Caco-2 (cell line): ENCODE results near the gene NUDCD3. TPM values are rescaled to one million over a fixed set of nuclear protein-coding genes. Genes with fewer than 3 reads are reported as not detected.

ENCODE experiments used
- BruUV-seq: library from RNA; stranded (reverse); fragments of 400-500 nt; replicated peaks from 2 replicates; lab custom pipeline; 2021; lab: Mats Ljungman, UMichigan
- CTCF ChIA-PET: fragments of 300-600 bp; sonication (Branson Sonifier 250); formaldehyde crosslinking; loops from one replicate; lab custom pipeline; 2022; ENCODE audit warnings: antibody characterized with exemption; lab: Charles Lee
- POLR2A ChIA-PET: fragments of 300-600 bp; sonication (Branson Sonifier 250); formaldehyde crosslinking; loops from one replicate; lab custom pipeline; 2022; ENCODE audit warnings: antibody characterized with exemption; lab: Charles Lee
- DNase-seq, 2 experiments: peaks; one replicate each; pipeline versions ENCODE4 v3.0.0 to v3.0.0-alpha.2; 2020 to 2022
- H3K27me3 ChIP-seq: replicated peaks from 2 replicates; pipeline ENCODE4 v1.6.0; 2011; ENCODE audit warnings: low read length; ENCODE audit not compliant: control insufficient read depth, insufficient read depth
- H3K36me3 ChIP-seq: 2 replicates; pipeline ENCODE4 v1.5.1; 2011; ENCODE audit warnings: low read length; ENCODE audit not compliant: control insufficient read depth, insufficient read depth
- H3K4me1 ChIP-seq: fragments of 250-450 bp; sonication (Bioruptor Pico); 2 replicates; pipeline ENCODE4 v1.5.1; 2020; ENCODE audit warnings: mild to moderate bottlenecking
- H3K4me3 ChIP-seq: 2 replicates; pipeline ENCODE4 v1.5.1; 2011; ENCODE audit warnings: low read depth, mild to moderate bottlenecking, control low read depth, low read length
- H3K9me3 ChIP-seq: fragments of 250-450 bp; sonication (Bioruptor Pico); 2 replicates; pipeline ENCODE4 v1.5.1; 2020; ENCODE audit warnings: mild to moderate bottlenecking, moderate library complexity
- H3K27ac Mint-ChIP-seq: one replicate; pipeline ENCODE4 v1.8.0; 2022; ENCODE audit warnings: mixed read lengths; ENCODE audit not compliant: unreplicated experiment
- H3K27me3 Mint-ChIP-seq: one replicate; pipeline ENCODE4 v1.8.0; 2022; ENCODE audit warnings: mixed read lengths; ENCODE audit not compliant: insufficient read depth, unreplicated experiment
- H3K36me3 Mint-ChIP-seq: one replicate; pipeline ENCODE4 v1.8.0; 2022; ENCODE audit warnings: mild to moderate bottlenecking, mixed read lengths; ENCODE audit not compliant: insufficient read depth, unreplicated experiment
- H3K4me1 Mint-ChIP-seq: one replicate; pipeline ENCODE4 v1.8.0; 2022; ENCODE audit warnings: low read depth, mixed read lengths; ENCODE audit not compliant: unreplicated experiment
- H3K4me3 Mint-ChIP-seq: one replicate; pipeline ENCODE4 v1.8.0; 2022; ENCODE audit warnings: mild to moderate bottlenecking, moderate library complexity, mixed read lengths; ENCODE audit not compliant: unreplicated experiment
- H3K9me3 Mint-ChIP-seq: one replicate; pipeline ENCODE4 v1.8.0; 2022; ENCODE audit warnings: mixed read lengths; ENCODE audit not compliant: unreplicated experiment
- CTCF ChIP-seq, 2 experiments: fragments of 200-600 bp in 1 of 2; IDR thresholded peaks; 1 replicate in 1 of 2; 2 replicates in 1 of 2; pipeline versions ENCODE4 v1.5.1 to v1.8.0; 2011 to 2022; ENCODE audit warnings: antibody characterized with exemption in 1 of 2, control low read depth in 1 of 2, inconsistent platforms in 1 of 2, low read depth in 1 of 2, low read length in 1 of 2, mild to moderate bottlenecking in 1 of 2, moderate library complexity in 1 of 2; ENCODE audit not compliant: insufficient read depth in 1 of 2, severe bottlenecking in 1 of 2, unreplicated experiment in 1 of 2
- intact Hi-C: fragments of 100-400 bp; cut with micrococcal nuclease; formaldehyde crosslinking; loops from one replicate; pipeline ENCODE4 v1.10.0; 2022; ENCODE audit not compliant: unreplicated experiment
- total RNA-seq: library from RNA; stranded (reverse); gene quantifications from 2 replicates; pipeline ENCODE4 v1.2.3, GENCODE V29; 2022

Gene NUDCD3
- total RNA-seq, 1 experiment from 2014 or later = 116 TPM

GRCh38 chr7:44467217-44467548 lies 23.3 kb downstream of the NUDCD3 start:
- H3K36me3 ChIP-seq = no peaks in the 10 kb centered on the region
- TF ChIP-seq CTCF (IDR thresholded peaks at IDR 0.05; ENCODE audit: insufficient read depth in 1 of 2, low read depth in 1 of 2, low read length in 1 of 2, severe bottlenecking in 1 of 2, unreplicated experiment in 1 of 2) = no peak
- no TSS peak for BruUV-seq
- Mint-ChIP-seq H3K4me1 (peaks cover 8% of the 10 kb centered on the region), H3K36me3 (peaks cover 46% of the 10 kb centered on the region), H3K4me3 (no peak overlapping the region), H3K27ac (no peak overlapping the region), H3K27me3 (no peaks in the 10 kb centered on the region), H3K9me3 (no peaks in the 10 kb centered on the region)
- H3K9me3 ChIP-seq = no peaks in the 10 kb centered on the region
- H3K4me3 ChIP-seq = no peak overlapping the region
- intact Hi-C loops = no loop called here
- ChIA-PET CTCF (no interaction called here), POLR2A (no interaction called here)
- no peaks in the 10 kb centered on the region for H3K27me3 ChIP-seq
- no peak for DNase-seq
- H3K4me1 ChIP-seq = no peaks in the 10 kb centered on the region

GRCh38 chr7:44466300-44467216 lies 23.9 kb downstream of the NUDCD3 start:
- no peaks in the 10 kb centered on the region for H3K9me3 Mint-ChIP-seq
- no peak for DNase-seq
- H3K36me3 Mint-ChIP-seq = peaks cover 44% of the 10 kb centered on the region
- POLR2A ChIA-PET = no interaction called here
- H3K4me1 Mint-ChIP-seq = peaks cover 8% of the 10 kb centered on the region
- H3K4me3 Mint-ChIP-seq = no peak overlapping the region
- H3K27me3 Mint-ChIP-seq = no peaks in the 10 kb centered on the region
- CTCF ChIA-PET = no interaction called here
- no peaks in the 10 kb centered on the region for H3K27me3 ChIP-seq
- no TSS peak for BruUV-seq
- TF ChIP-seq CTCF (IDR thresholded peaks at IDR 0.05; ENCODE audit: insufficient read depth in 1 of 2, low read depth in 1 of 2, low read length in 1 of 2, severe bottlenecking in 1 of 2, unreplicated experiment in 1 of 2) = no peak
- intact Hi-C loops = no loop called here
- H3K4me3 ChIP-seq = no peak overlapping the region
- H3K36me3 ChIP-seq = no peaks in the 10 kb centered on the region
- no peaks in the 10 kb centered on the region for H3K4me1 ChIP-seq
- H3K27ac Mint-ChIP-seq = no peak overlapping the region
- no peaks in the 10 kb centered on the region for H3K9me3 ChIP-seq

DNA sequence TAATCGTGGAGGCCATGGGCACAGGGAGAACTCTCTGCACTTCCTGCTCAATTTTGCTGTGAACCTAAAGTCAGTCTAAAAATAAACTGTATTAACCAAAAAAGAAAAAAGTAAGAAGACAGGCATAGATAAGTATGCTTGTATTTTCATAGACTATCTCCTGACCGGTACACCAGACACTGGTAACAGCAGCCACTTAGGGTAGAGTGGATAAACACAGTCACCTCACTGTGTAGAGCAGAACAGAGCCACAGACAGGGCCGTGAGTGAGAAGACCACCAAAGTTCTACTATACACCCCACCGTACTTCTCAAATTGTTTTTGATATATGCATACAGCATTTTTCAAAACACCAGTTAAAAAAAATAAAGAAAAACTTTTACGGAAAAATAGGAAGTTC lies 25.0 kb downstream of the NUDCD3 start:
- ChIA-PET CTCF (no interaction called here), POLR2A (no interaction called here)
- Mint-ChIP-seq H3K4me3 (no peak overlapping the region), H3K4me1 (peaks cover 8% of the 10 kb centered on the region), H3K36me3 (peaks cover 43% of the 10 kb centered on the region), H3K27me3 (no peaks in the 10 kb centered on the region), H3K27ac (no peak overlapping the region), H3K9me3 (no peaks in the 10 kb centered on the region)
- Histone ChIP-seq H3K4me1 (no peaks in the 10 kb centered on the region), H3K4me3 (no peak overlapping the region), H3K36me3 (no peaks in the 10 kb centered on the region), H3K27me3 (no peaks in the 10 kb centered on the region), H3K9me3 (no peaks in the 10 kb centered on the region)
- no peak for TF ChIP-seq CTCF (IDR thresholded peaks at IDR 0.05; ENCODE audit: insufficient read depth in 1 of 2, low read depth in 1 of 2, low read length in 1 of 2, severe bottlenecking in 1 of 2, unreplicated experiment in 1 of 2)
- no peak for DNase-seq
- intact Hi-C loops = no loop called here
- no TSS peak for BruUV-seq
